ENCODE results near the gene ATAD2B. TPM values are rescaled to one million over a fixed set of nuclear protein-coding genes. Genes with fewer than 3 reads are reported as not detected.

The ATAD2B gene
- total and polyA plus RNA-seq, 4 donors, result 4.1 to 77.3 (median 17.0) TPM

DNA sequence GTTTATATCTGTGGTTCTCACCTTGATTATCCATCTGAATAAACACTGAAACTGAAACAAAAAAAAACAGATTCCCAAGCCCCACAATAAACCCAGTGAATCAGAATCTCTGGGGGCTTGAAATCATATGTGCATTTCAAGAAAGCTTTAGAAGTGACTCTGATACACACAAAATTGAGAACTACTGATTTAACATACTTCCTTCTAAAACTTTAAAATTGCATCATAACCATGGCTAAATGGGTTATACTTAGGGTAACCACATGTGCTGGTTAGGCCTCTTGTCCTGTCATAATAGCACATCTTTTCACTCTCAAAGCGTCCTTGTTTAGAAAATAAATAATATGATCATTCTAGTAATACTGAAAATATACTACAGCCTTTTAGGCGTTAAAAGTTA lies 100.9 kb downstream of the ATAD2B start:
- Histone ChIP-seq H3K9me3 (ENCODE audit: control insufficient read depth in 4 of 4, insufficient read depth in 3 of 4, low read length in 3 of 4) (no peaks in the 10 kb centered on the region), H3K36me3 (ENCODE audit: control insufficient read depth in 4 of 4, insufficient read depth in 4 of 4, low read length in 4 of 4) (peaks cover 2 to 3% (median 2%) of the 10 kb centered on the region in 4 donors), H3K9ac (ENCODE audit: insufficient read depth in 1 of 2, low read length in 2 of 2) (no peak overlapping the region), H3K27ac (ENCODE audit: low read depth in 1 of 2, low read length in 1 of 2) (no peak overlapping the region), H3K4me3 (no peak overlapping the region), H3K27me3 (ENCODE audit: control insufficient read depth in 3 of 3, insufficient read depth in 3 of 3, low read length in 2 of 3) (no peaks in the 10 kb centered on the region), H3K4me1 (ENCODE audit: control insufficient read depth in 5 of 5, insufficient read depth in 5 of 5, low read length in 5 of 5) (no peaks in the 10 kb centered on the region)
- no peak for ATAC-seq (ENCODE audit: insufficient read depth, low FRiP score)
- WGBS, 2 donors, result 63 to 75% methylated on average over 2 of the region's 2 CpGs
- DNase-seq, result no peak
- TF ChIP-seq, protein P1, sequence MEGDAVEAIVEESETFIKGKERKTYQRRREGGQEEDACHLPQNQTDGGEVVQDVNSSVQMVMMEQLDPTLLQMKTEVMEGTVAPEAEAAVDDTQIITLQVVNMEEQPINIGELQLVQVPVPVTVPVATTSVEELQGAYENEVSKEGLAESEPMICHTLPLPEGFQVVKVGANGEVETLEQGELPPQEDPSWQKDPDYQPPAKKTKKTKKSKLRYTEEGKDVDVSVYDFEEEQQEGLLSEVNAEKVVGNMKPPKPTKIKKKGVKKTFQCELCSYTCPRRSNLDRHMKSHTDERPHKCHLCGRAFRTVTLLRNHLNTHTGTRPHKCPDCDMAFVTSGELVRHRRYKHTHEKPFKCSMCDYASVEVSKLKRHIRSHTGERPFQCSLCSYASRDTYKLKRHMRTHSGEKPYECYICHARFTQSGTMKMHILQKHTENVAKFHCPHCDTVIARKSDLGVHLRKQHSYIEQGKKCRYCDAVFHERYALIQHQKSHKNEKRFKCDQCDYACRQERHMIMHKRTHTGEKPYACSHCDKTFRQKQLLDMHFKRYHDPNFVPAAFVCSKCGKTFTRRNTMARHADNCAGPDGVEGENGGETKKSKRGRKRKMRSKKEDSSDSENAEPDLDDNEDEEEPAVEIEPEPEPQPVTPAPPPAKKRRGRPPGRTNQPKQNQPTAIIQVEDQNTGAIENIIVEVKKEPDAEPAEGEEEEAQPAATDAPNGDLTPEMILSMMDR (IDR thresholded peaks at IDR 0.05; ENCODE audit: control extremely low read depth, extremely low read depth), result no peak

DNA sequence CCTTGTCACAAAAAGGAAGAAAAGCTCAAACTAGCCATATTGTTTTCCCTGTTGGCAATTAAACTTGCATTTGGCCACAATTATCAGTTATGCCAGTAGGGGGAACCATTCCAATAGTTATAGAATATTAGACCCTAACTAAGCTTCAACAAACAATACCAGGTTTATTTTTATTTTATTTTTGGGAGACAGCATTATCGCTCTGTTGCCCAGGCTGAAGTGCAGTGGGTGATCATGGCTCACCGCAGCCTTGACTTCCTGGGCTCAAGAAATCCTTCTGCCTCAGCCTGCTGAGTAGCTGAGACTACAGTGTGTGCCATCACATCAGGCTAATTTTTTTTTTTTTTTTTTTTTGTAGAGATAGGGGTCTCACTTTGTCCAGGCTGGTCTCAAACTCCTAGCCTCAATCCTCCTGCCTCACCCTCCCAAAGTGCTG lies 102.1 kb downstream of the ATAD2B start:
- Histone ChIP-seq H3K27me3 (ENCODE audit: control insufficient read depth in 3 of 3, insufficient read depth in 3 of 3, low read length in 2 of 3) (no peaks in the 10 kb centered on the region), H3K36me3 (ENCODE audit: control insufficient read depth in 4 of 4, insufficient read depth in 4 of 4, low read length in 4 of 4) (peaks cover 2 to 3% (median 2%) of the 10 kb centered on the region in 4 donors), H3K9ac (ENCODE audit: insufficient read depth in 1 of 2, low read length in 2 of 2) (no peak overlapping the region), H3K9me3 (ENCODE audit: control insufficient read depth in 4 of 4, insufficient read depth in 3 of 4, low read length in 3 of 4) (no peaks in the 10 kb centered on the region), H3K4me1 (ENCODE audit: control insufficient read depth in 5 of 5, insufficient read depth in 5 of 5, low read length in 5 of 5) (no peaks in the 10 kb centered on the region), H3K4me3 (no peak overlapping the region), H3K27ac (ENCODE audit: low read depth in 1 of 2, low read length in 1 of 2) (no peak overlapping the region)
- DNase-seq (peak; percentile 14 to 80 (median 77)), ATAC-seq (ENCODE audit: insufficient read depth, low FRiP score) (no peak)
- TF ChIP-seq, protein P1 (IDR thresholded peaks at IDR 0.05; ENCODE audit: control extremely low read depth, extremely low read depth), result peak; percentile 63
- WGBS, 2 donors, result 28 to 34% methylated on average over 2 of the region's 2 CpGs

DNA sequence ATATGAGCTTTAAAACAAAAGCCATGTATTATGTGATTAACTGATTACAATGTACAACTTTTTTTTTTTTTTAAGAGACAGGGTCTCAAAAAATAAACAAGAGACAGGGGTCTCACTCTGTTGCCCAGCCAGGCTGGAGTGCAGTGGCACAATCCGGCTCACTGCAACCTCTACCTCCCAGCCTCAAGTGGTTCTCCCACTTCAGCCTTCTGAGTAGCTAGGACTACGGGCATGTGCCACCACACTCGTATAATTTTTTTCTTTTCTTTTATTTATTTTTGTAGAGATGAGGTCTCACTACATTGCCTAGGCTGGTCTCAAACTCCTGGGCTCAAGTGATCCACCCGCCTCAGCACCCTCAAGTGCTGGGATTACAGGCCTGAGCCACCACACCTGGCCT lies 103.1 kb downstream of the ATAD2B start:
- TF ChIP-seq, protein P1 (IDR thresholded peaks at IDR 0.05; ENCODE audit: control extremely low read depth, extremely low read depth), result no peak
- ATAC-seq (ENCODE audit: insufficient read depth, low FRiP score) (no peak), DNase-seq (peak in 2 of 3 donors; percentile 19 to 47)
- Histone ChIP-seq H3K4me1 (ENCODE audit: control insufficient read depth in 5 of 5, insufficient read depth in 5 of 5, low read length in 5 of 5) (no peaks in the 10 kb centered on the region), H3K9ac (ENCODE audit: insufficient read depth in 1 of 2, low read length in 2 of 2) (no peak overlapping the region), H3K4me3 (no peak overlapping the region), H3K36me3 (ENCODE audit: control insufficient read depth in 4 of 4, insufficient read depth in 4 of 4, low read length in 4 of 4) (peaks cover 2 to 3% (median 2%) of the 10 kb centered on the region in 4 donors), H3K9me3 (ENCODE audit: control insufficient read depth in 4 of 4, insufficient read depth in 3 of 4, low read length in 3 of 4) (no peaks in the 10 kb centered on the region), H3K27ac (ENCODE audit: low read depth in 1 of 2, low read length in 1 of 2) (no peak overlapping the region), H3K27me3 (ENCODE audit: control insufficient read depth in 3 of 3, insufficient read depth in 3 of 3, low read length in 2 of 3) (no peaks in the 10 kb centered on the region)
- 49 to 65% methylated on average over 4 of the region's 4 CpGs for WGBS, 2 donors

- WGBS, 2 donors, result 98% methylated on average over 2 of the region's 2 CpGs
Observed at GRCh38 chr2:23814963-23815362, 112.0 kb downstream of the ATAD2B start.

More at GRCh38 chr2:23814963-23815362, 112.0 kb downstream of the ATAD2B start:
- H3K27me3 ChIP-seq (ENCODE audit: control insufficient read depth in 3 of 3, insufficient read depth in 3 of 3, low read length in 2 of 3), result no peaks in the 10 kb centered on the region
- H3K4me1 ChIP-seq (ENCODE audit: control insufficient read depth in 5 of 5, insufficient read depth in 5 of 5, low read length in 5 of 5), result no peaks in the 10 kb centered on the region
- no peak overlapping the region for H3K4me3 ChIP-seq
- TF ChIP-seq, protein P1 (IDR thresholded peaks at IDR 0.05; ENCODE audit: control extremely low read depth, extremely low read depth), result no peak
- H3K36me3 ChIP-seq (ENCODE audit: control insufficient read depth in 4 of 4, insufficient read depth in 4 of 4, low read length in 4 of 4), result peaks cover 1 to 15% (median 6%) of the 10 kb centered on the region in 4 donors
- ATAC-seq (ENCODE audit: insufficient read depth, low FRiP score) (no peak), DNase-seq (no peak)
- H3K27ac ChIP-seq (ENCODE audit: low read depth in 1 of 2, low read length in 1 of 2), result no peak overlapping the region
- H3K9ac ChIP-seq (ENCODE audit: insufficient read depth in 1 of 2, low read length in 2 of 2), result no peak overlapping the region
- no peaks in the 10 kb centered on the region for H3K9me3 ChIP-seq (ENCODE audit: control insufficient read depth in 4 of 4, insufficient read depth in 3 of 4, low read length in 3 of 4)
